Effector CD4-positive, alpha-beta T cell (primary cell): ENCODE measurements around the gene HOXA7.

ENCODE experiments used
- DNase-seq: peaks from one replicate; pipeline ENCODE4 v3.0.0-alpha.2; 2020

The HOXA7 gene

DNA sequence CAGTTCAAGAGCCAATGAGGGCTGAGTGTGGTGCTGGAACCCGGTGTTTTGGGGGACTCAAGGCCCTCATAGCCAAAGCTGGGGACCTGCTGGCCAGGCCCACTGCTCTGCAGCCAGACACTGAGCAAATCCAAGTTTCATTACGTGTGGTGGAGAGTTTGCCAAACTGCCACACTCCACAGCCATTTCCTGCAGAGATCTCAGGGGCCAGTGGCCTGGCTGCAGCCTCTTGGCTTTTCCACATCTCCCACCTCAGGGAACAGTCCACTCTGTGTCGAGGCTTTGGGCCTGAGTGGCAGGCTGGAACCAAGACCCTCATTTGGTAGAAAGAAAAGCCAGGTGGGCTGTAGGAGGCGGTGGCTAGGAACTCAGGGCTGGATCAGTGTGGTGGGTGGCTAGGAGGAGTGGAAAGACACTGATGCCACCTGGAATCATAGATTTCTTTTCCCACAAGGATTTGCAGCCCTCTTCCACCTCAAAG is 25.4 kb upstream of the HOXA7 start:
- DNase-seq = no peak

- no peak for DNase-seq
These were observed 24.3 kb upstream of the HOXA7 start for GRCh38 chr7:27180431-27181420.

- DNase-seq = peak; percentile 45
These were observed 23.3 kb upstream of the HOXA7 start for GRCh38 chr7:27179503-27180430.

- DNase-seq = no peak
These were observed 22.6 kb upstream of the HOXA7 start for GRCh38 chr7:27179030-27179429.

DNA sequence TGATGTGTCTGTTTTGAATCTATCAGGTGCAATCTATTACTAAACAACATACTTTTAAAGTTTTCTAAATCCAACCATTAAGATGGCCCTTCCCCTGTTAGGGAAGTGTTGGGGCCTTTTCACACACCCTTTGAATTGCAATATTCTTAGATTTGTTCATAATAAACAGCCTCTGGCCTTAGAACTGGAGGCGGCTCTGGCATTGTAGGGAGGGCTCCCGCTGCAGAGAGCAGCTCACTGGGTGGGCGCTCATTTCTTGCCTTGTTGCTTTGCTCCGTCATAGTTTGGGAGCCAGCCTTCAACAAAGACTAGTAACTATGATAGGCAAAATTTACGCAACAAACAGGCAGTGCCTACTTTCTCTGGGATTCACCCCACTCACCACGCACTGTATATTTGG is 21.9 kb upstream of the HOXA7 start:
- DNase-seq = no peak

GRCh38 chr7:27177795-27178320 is 21.4 kb upstream of the HOXA7 start:
- DNase-seq = no peak

GRCh38 chr7:27176962-27177794 is 20.7 kb upstream of the HOXA7 start:
- DNase-seq = no peak

- DNase-seq = no peak
These were observed 20.0 kb upstream of the HOXA7 start for GRCh38 chr7:27176524-27176845.

GRCh38 chr7:27175626-27176523 is 19.4 kb upstream of the HOXA7 start:
- DNase-seq = no peak

- DNase-seq = no peak
These were observed 18.6 kb upstream of the HOXA7 start for GRCh38 chr7:27174874-27175625.

- DNase-seq = no peak
These were observed 17.7 kb upstream of the HOXA7 start, which contains the start of gene HOXA10 for GRCh38 chr7:27173956-27174873. TSS of gene HOXA10 (minus strand) at chr7:27174320. CDS start at chr7:27174306, 14 bp downstream.

DNA sequence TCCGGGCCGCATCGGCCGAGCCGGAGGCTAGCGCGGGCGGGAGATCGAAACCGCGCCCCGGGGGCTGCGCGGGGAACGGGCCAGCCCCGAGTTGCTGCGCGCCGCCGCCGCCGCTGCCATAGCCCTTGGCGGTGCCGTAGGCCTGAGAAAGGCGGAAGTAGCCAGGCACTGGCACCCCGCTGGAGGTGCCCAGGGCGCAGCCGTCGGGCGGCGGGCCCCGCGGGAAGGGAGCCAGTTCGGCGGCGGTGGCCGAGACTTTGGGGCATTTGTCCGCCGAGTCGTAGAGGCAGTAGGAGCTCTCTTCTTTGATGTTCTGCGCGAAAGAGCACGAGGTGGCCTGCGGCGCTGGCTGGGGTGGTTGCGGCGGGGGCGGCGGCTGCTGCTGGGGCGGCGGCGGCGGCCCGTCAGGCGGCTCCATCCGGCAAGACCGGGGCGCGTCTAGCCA is 17.1 kb upstream of the HOXA7 start:
- no peak for DNase-seq

DNA sequence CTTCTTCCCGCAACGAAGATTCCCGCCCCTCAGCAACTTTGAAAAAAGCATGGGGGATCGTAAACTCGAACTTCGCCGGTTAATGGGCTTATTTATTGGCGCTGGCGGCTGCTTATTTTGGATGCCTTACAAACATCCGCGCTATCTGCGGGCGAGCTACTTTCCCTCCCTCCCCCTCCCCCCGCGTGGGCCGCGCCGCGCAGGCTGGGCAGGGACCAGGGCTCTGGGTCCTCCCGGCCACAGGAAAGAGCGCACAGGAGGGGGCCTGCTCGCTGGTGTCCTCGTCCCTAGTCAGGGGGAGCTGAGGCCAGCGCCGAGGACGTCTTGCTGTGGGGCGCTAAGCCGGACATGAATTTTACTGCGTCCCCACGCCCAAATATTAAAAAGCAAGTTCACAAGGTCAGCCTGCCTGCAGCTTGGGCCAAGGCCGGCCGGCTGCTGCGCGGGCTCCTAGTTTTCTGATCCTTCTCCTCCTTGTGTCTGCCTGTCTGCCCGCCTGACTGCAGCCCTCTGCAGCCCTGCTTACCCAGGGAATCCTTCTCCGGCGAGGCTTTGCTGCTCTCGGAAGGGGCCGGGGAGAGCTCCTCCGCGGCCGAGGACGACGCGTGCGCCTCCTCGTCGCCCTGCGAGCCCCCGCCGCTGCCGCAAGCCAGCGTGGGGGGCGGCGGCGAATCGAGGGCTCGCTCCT is 16.5 kb upstream of the HOXA7 start:
- no peak for DNase-seq

GRCh38 chr7:27172315-27172774 is 15.9 kb upstream of the HOXA7 start:
- DNase-seq = no peak

DNA sequence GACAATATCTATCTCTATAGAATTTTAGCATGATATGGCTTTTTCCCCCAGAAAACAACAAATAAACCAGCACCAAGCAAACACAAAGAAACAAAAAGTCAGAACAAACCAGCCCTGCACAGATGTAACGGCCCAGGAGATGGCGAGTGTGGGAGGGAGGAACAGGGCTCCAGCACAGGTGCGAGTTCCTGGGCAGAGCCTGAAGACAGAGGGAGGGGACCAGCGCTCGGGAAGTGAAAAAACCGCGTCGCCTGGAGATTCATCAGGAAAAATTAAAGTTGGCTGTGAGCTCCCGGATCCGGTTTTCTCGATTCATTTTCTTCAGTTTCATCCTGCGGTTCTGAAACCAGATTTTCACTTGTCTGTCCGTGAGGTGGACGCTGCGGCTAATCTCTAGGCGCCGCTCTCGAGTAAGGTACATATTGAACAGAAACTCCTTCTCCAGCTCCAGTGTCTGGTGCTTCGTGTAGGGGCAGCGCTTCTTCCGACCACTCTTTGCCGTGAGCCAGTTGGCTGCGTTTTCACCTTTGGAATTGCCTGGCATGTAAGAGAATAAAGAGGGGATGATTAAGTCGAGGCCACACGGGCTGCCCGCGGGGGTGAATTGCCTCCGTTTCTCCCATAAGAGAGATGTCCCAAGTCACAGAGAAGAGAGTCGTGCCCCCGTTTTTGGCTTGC is 15.3 kb upstream of the HOXA7 start:
- no peak for DNase-seq

GRCh38 chr7:27171325-27171636 is 14.8 kb upstream of the HOXA7 start:
- no peak for DNase-seq

DNA sequence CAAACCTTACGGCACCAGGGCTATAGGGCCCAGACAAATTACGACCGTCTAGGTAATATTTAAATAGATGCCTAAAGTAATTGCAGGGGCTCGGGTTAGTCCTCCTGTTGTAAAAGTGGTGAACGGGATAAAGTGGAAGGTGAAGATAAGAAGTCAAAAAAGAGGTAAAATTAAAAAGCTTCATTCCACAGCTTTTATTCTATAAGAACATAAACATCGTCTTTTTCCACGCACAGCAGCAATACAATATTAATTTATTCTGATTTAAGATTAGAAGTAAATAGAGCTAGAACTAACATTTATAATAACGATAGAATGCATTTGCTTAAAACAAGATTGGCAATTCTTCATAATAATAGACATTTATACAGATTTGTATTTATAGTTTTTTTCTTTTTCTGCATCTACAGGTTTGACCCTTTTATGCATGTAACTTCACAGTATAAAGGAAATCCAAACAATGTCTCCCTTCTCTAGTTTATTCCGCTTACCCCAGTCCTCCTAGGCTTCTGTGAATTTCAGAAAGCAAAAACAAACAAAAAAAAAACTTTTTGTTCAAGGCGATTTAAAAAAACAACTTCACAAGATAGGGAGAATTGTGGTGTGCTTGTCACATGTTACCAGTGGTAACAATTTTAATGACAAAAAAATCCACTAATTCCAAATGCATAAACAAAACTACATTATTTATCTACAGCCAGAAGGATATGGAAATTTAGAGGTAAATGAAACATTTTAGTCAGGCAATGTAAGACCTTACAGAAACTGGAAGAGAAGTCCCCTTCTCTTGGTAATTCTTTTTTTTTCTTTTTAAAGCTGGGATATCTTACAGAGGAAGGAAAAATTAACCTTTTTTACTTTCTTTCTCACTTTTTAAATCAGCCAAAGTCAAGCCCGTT is 14.2 kb upstream of the HOXA7 start:
- no peak for DNase-seq
